Mesodermal cell (in vitro differentiated cells): Measurements from ENCODE around the gene KIF23.
A peak's percentile ranks its signal among the peaks of the same experiment; 100 is the strongest.

Experiments used
- H3K27ac ChIP-seq: 2 replicates; pipeline ENCODE4 v1.7.0; 2013; ENCODE audit warnings: mild to moderate bottlenecking, low read depth, low read length, moderate library complexity; ENCODE audit not compliant: severe bottlenecking
- H3K36me3 ChIP-seq: 2 replicates; pipeline ENCODE4 v1.7.1; 2013; ENCODE audit warnings: mild to moderate bottlenecking, low read length, moderate library complexity; ENCODE audit not compliant: control insufficient read depth, insufficient read depth
- H3K4me1 ChIP-seq: one replicate; pipeline ENCODE4 v1.7.1; 2013; ENCODE audit warnings: mild to moderate bottlenecking, low read length; ENCODE audit not compliant: insufficient read depth, control insufficient read depth, poor library complexity, severe bottlenecking
- H3K4me3 ChIP-seq: 2 replicates; pipeline ENCODE4 v1.7.0; 2013; ENCODE audit warnings: low read length, control low read depth, mild to moderate bottlenecking; ENCODE audit not compliant: insufficient read depth, poor library complexity, severe bottlenecking; ENCODE audit errors: extremely low read depth
- H3K9me3 ChIP-seq: 2 replicates; pipeline ENCODE4 v1.7.1; 2013; ENCODE audit warnings: mild to moderate bottlenecking, low read length, moderate library complexity; ENCODE audit not compliant: control insufficient read depth
- WGBS, 2 experiments: methylation state at CpG; one replicate each; pipeline ENCODE4 v1.1.5; 2013; ENCODE audit warnings: missing lambda C conversion rate in 2 of 2; ENCODE audit not compliant: insufficient coverage in 2 of 2; 5-methylcytosine and 5-hydroxymethylcytosine counted together

Gene KIF23

GRCh38 chr15:69479081-69479480, 64.9 kb downstream of the KIF23 start:
- H3K36me3 ChIP-seq, result no peaks in the 10 kb centered on the region
- no peak overlapping the region for H3K4me3 ChIP-seq
- H3K27ac ChIP-seq, result no peak overlapping the region
- H3K4me1 ChIP-seq, result peaks cover 6% of the 10 kb centered on the region
- 93 to 97% methylated on average over 4 of the region's 4 CpGs for WGBS, 2 experiments
- peaks cover 12% of the 10 kb centered on the region for H3K9me3 ChIP-seq

- H3K4me1 ChIP-seq, result no peaks in the 10 kb centered on the region
- H3K9me3 ChIP-seq, result peaks cover 12% of the 10 kb centered on the region
- no peaks in the 10 kb centered on the region for H3K36me3 ChIP-seq
- no peak overlapping the region for H3K27ac ChIP-seq
- no peak overlapping the region for H3K4me3 ChIP-seq
- WGBS, 2 experiments, result 100% methylated on average over 1 of the region's 2 CpGs; no CpG with 5 or more reads in 1 of the 2 experiments
Measured at GRCh38 chr15:69479971-69480370, 65.8 kb downstream of the KIF23 start.

GRCh38 chr15:69480932-69481331, 66.8 kb downstream of the KIF23 start:
- H3K4me3 ChIP-seq, result no peak overlapping the region
- WGBS, 2 experiments, result 75 to 100% methylated on average over 1 to 2 of the region's 3 CpGs
- H3K36me3 ChIP-seq, result no peaks in the 10 kb centered on the region
- no peak overlapping the region for H3K27ac ChIP-seq
- no peaks in the 10 kb centered on the region for H3K4me1 ChIP-seq
- peaks cover 17% of the 10 kb centered on the region for H3K9me3 ChIP-seq

- Histone ChIP-seq H3K9me3 (peaks cover 17% of the 10 kb centered on the region), H3K36me3 (no peaks in the 10 kb centered on the region), H3K4me3 (no peak overlapping the region), H3K27ac (no peak overlapping the region), H3K4me1 (no peaks in the 10 kb centered on the region)
- WGBS, 2 experiments, result 85 to 86% methylated on average over 1 to 3 of the region's 4 CpGs
Measured at GRCh38 chr15:69482686-69483256, 68.6 kb downstream of the KIF23 start.

GRCh38 chr15:69484837-69485236, 70.7 kb downstream of the KIF23 start:
- Histone ChIP-seq H3K9me3 (peaks cover 12% of the 10 kb centered on the region), H3K4me1 (no peaks in the 10 kb centered on the region), H3K27ac (no peak overlapping the region), H3K4me3 (no peak overlapping the region), H3K36me3 (no peaks in the 10 kb centered on the region)
- WGBS, 2 experiments, result 88 to 100% methylated on average over 2 of the region's 6 CpGs

GRCh38 chr15:69486481-69487110, 72.4 kb downstream of the KIF23 start:
- Histone ChIP-seq H3K4me1 (no peaks in the 10 kb centered on the region), H3K9me3 (peaks cover 5% of the 10 kb centered on the region), H3K27ac (no peak overlapping the region), H3K4me3 (no peak overlapping the region), H3K36me3 (no peaks in the 10 kb centered on the region)
- WGBS, 2 experiments, result 100% methylated on average over 2 to 3 of the region's 3 CpGs

- Histone ChIP-seq H3K36me3 (no peaks in the 10 kb centered on the region), H3K4me1 (no peaks in the 10 kb centered on the region), H3K27ac (peak overlapping the region; percentile 24), H3K4me3 (no peak overlapping the region), H3K9me3 (peaks cover 5% of the 10 kb centered on the region)
- WGBS, 2 experiments, result 97% methylated on average over 3 of the region's 3 CpGs; no CpG with 5 or more reads in 1 of the 2 experiments
Measured at GRCh38 chr15:69489073-69489571, 75.0 kb downstream of the KIF23 start.

GRCh38 chr15:69490356-69491037, 76.3 kb downstream of the KIF23 start:
- H3K4me1 ChIP-seq, result no peaks in the 10 kb centered on the region
- H3K36me3 ChIP-seq, result no peaks in the 10 kb centered on the region
- no peak overlapping the region for H3K4me3 ChIP-seq
- WGBS, 2 experiments, result 83 to 95% methylated on average over 6 of the region's 11 CpGs
- H3K9me3 ChIP-seq, result no peaks in the 10 kb centered on the region
- no peak overlapping the region for H3K27ac ChIP-seq

GRCh38 chr15:69491038-69491505, 76.9 kb downstream of the KIF23 start:
- Histone ChIP-seq H3K4me1 (no peaks in the 10 kb centered on the region), H3K36me3 (no peaks in the 10 kb centered on the region), H3K27ac (no peak overlapping the region), H3K9me3 (no peaks in the 10 kb centered on the region), H3K4me3 (no peak overlapping the region)
- WGBS, 2 experiments, result 83 to 100% methylated on average over 1 to 3 of the region's 3 CpGs

- no peaks in the 10 kb centered on the region for H3K36me3 ChIP-seq
- no peak overlapping the region for H3K4me3 ChIP-seq
- no peaks in the 10 kb centered on the region for H3K9me3 ChIP-seq
- 92% methylated on average over 2 of the region's 2 CpGs for WGBS, 2 experiments
- H3K27ac ChIP-seq, result no peak overlapping the region
- H3K4me1 ChIP-seq, result peaks cover 3% of the 10 kb centered on the region
Measured at GRCh38 chr15:69493406-69493805, 79.3 kb downstream of the KIF23 start.
